ENCODE results near the gene PAPSS2. TPM values are rescaled to one million over a fixed set of nuclear protein-coding genes. Genes with fewer than 3 reads are reported as not detected.

Gene PAPSS2
- total and polyA plus RNA-seq, 7 donors, result 7.1 to 88.9 (median 8.6) TPM

- H3K27ac ChIP-seq, result no peak overlapping the region
- no peak overlapping the region for H3K4me3 ChIP-seq
- no peak for DNase-seq
- no peaks in the 10 kb centered on the region for H3K27me3 ChIP-seq
- peaks cover 0 to 46% (median 3%) of the 10 kb centered on the region in 4 donors for H3K36me3 ChIP-seq
- intact Hi-C loops (cut with DNase I), result no loop called here
- no peaks in the 10 kb centered on the region for H3K9me3 ChIP-seq
- TF ChIP-seq, protein P1, sequence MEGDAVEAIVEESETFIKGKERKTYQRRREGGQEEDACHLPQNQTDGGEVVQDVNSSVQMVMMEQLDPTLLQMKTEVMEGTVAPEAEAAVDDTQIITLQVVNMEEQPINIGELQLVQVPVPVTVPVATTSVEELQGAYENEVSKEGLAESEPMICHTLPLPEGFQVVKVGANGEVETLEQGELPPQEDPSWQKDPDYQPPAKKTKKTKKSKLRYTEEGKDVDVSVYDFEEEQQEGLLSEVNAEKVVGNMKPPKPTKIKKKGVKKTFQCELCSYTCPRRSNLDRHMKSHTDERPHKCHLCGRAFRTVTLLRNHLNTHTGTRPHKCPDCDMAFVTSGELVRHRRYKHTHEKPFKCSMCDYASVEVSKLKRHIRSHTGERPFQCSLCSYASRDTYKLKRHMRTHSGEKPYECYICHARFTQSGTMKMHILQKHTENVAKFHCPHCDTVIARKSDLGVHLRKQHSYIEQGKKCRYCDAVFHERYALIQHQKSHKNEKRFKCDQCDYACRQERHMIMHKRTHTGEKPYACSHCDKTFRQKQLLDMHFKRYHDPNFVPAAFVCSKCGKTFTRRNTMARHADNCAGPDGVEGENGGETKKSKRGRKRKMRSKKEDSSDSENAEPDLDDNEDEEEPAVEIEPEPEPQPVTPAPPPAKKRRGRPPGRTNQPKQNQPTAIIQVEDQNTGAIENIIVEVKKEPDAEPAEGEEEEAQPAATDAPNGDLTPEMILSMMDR (IDR thresholded peaks at IDR 0.05), result no peak
- TF ChIP-seq EP300 (IDR thresholded peaks at IDR 0.05), result no peak
- TF ChIP-seq POLR2AphosphoS5 (IDR thresholded peaks at IDR 0.05), result no peak
- no peak for TF ChIP-seq POLR2A (IDR thresholded peaks at IDR 0.05)
- H3K4me1 ChIP-seq, result no peaks in the 10 kb centered on the region
- 92 to 94% methylated on average over 4 of the region's 4 CpGs for WGBS, 2 donors
Observed at GRCh38 chr10:87761153-87761552, 101.5 kb downstream of the PAPSS2 start.

DNA sequence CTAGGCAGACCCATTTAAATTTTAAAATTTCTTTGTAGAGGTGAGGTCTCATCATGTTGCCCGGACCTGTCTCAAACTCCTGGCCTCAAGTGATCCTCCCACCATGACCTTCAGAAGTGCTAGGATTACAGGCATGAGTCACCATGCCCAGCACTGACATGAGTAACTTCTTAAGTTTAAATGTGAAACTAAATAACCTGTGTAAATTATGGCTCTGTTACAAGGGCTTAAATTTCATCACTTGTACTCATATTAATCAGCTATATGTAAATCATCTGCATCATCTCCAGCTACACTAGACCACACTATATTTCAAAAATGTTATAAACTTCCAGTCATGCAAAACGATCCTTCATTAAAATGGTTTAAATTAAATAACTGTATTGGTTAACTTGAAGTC is 102.2 kb downstream of the PAPSS2 start:
- Histone ChIP-seq H3K27ac (no peak overlapping the region), H3K9me3 (no peaks in the 10 kb centered on the region), H3K4me1 (no peaks in the 10 kb centered on the region), H3K36me3 (peaks cover 0 to 45% (median 2%) of the 10 kb centered on the region in 4 donors), H3K4me3 (no peak overlapping the region), H3K27me3 (no peaks in the 10 kb centered on the region)
- WGBS, 2 donors, result 65 to 70% methylated on average over 2 of the region's 2 CpGs
- DNase-seq, result no peak
- TF ChIP-seq POLR2AphosphoS5 (IDR thresholded peaks at IDR 0.05) (no peak), POLR2A (IDR thresholded peaks at IDR 0.05) (no peak), EP300 (IDR thresholded peaks at IDR 0.05) (no peak)
- TF ChIP-seq, protein P1 (IDR thresholded peaks at IDR 0.05), result no peak
- intact Hi-C loops (cut with DNase I), result no loop called here

- TF ChIP-seq POLR2A (IDR thresholded peaks at IDR 0.05), result no peak
- no peak for TF ChIP-seq POLR2AphosphoS5 (IDR thresholded peaks at IDR 0.05)
- TF ChIP-seq, protein P1 (IDR thresholded peaks at IDR 0.05), result no peak
- TF ChIP-seq EP300 (IDR thresholded peaks at IDR 0.05), result no peak
- no peak for DNase-seq
- Histone ChIP-seq H3K9me3 (no peaks in the 10 kb centered on the region), H3K27me3 (no peaks in the 10 kb centered on the region), H3K36me3 (peaks cover 0 to 52% (median 2%) of the 10 kb centered on the region in 4 donors), H3K4me1 (no peaks in the 10 kb centered on the region), H3K4me3 (no peak overlapping the region), H3K27ac (no peak overlapping the region)
- WGBS, 2 donors, result 94 to 95% methylated on average over 5 of the region's 5 CpGs
- intact Hi-C loops (cut with DNase I), result no loop called here
Observed at GRCh38 chr10:87763086-87763861, 103.6 kb downstream of the PAPSS2 start.

GRCh38 chr10:87764072-87764934 is 104.6 kb downstream of the PAPSS2 start:
- TF ChIP-seq EP300 (IDR thresholded peaks at IDR 0.05), result no peak
- intact Hi-C loops (cut with DNase I), result no loop called here
- no peak for DNase-seq
- Histone ChIP-seq H3K9me3 (no peaks in the 10 kb centered on the region), H3K4me1 (no peaks in the 10 kb centered on the region), H3K36me3 (peaks cover 0 to 55% (median 2%) of the 10 kb centered on the region in 4 donors), H3K27me3 (no peaks in the 10 kb centered on the region), H3K4me3 (no peak overlapping the region), H3K27ac (no peak overlapping the region)
- 96% methylated on average over 13 of the region's 13 CpGs for WGBS, 2 donors

Data from sigmoid colon (tissue), 7 donors.